Activated naive CD8-positive, alpha-beta T cell (primary cell): ENCODE measurements around the gene MTNR1A.
"Not testable (repeated sequence)": the region's sequence is repeated elsewhere in the genome, so short reads cannot be mapped to it uniquely, and the experiment has no call there.

Experiments
- H3K27ac Mint-ChIP-seq: one replicate; pipeline ENCODE4 v1.8.0; 2021; ENCODE audit warnings: mixed read lengths
- H3K27me3 Mint-ChIP-seq: one replicate; pipeline ENCODE4 v1.8.0; 2021; ENCODE audit warnings: mixed read lengths
- H3K36me3 Mint-ChIP-seq: one replicate; pipeline ENCODE4 v1.8.0; 2021; ENCODE audit warnings: mixed read lengths
- H3K4me1 Mint-ChIP-seq: one replicate; pipeline ENCODE4 v1.8.0; 2021; ENCODE audit warnings: low read depth, mixed read lengths
- H3K4me3 Mint-ChIP-seq: one replicate; pipeline ENCODE4 v1.8.0; 2021; ENCODE audit warnings: mild to moderate bottlenecking, mixed read lengths
- H3K9me3 Mint-ChIP-seq: one replicate; pipeline ENCODE4 v1.8.0; 2021; ENCODE audit warnings: low read depth, mixed read lengths

The MTNR1A gene

GRCh38 chr4:186543206-186543605 is 12.2 kb downstream of the MTNR1A start:
- no peaks in the 10 kb centered on the region for H3K27me3 Mint-ChIP-seq
- H3K36me3 Mint-ChIP-seq: no peaks in the 10 kb centered on the region
- H3K27ac Mint-ChIP-seq: no peak overlapping the region
- peaks cover 8% of the 10 kb centered on the region for H3K9me3 Mint-ChIP-seq
- no peaks in the 10 kb centered on the region for H3K4me1 Mint-ChIP-seq
- no peak overlapping the region for H3K4me3 Mint-ChIP-seq

- H3K4me3 Mint-ChIP-seq: no peak overlapping the region
- H3K4me1 Mint-ChIP-seq: no peaks in the 10 kb centered on the region
- no peak overlapping the region for H3K27ac Mint-ChIP-seq
- no peaks in the 10 kb centered on the region for H3K27me3 Mint-ChIP-seq
- H3K9me3 Mint-ChIP-seq: peaks cover 8% of the 10 kb centered on the region
- H3K36me3 Mint-ChIP-seq: no peaks in the 10 kb centered on the region
Observed at GRCh38 chr4:186541801-186542200, 13.6 kb downstream of the MTNR1A start.

- Mint-ChIP-seq H3K27ac (no peak overlapping the region), H3K4me1 (no peaks in the 10 kb centered on the region), H3K36me3 (no peaks in the 10 kb centered on the region), H3K4me3 (no peak overlapping the region), H3K27me3 (peaks cover 2% of the 10 kb centered on the region), H3K9me3 (peaks cover 5% of the 10 kb centered on the region)
Observed at GRCh38 chr4:186537843-186538521, 17.4 kb downstream of the MTNR1A start.

GRCh38 chr4:186536285-186536684 is 19.1 kb downstream of the MTNR1A start:
- Mint-ChIP-seq H3K4me1 (no peaks in the 10 kb centered on the region), H3K4me3 (no peak overlapping the region), H3K27me3 (peaks cover 2% of the 10 kb centered on the region), H3K27ac (no peak overlapping the region), H3K36me3 (no peaks in the 10 kb centered on the region), H3K9me3 (peaks cover 5% of the 10 kb centered on the region)

- peaks cover 2% of the 10 kb centered on the region for H3K27me3 Mint-ChIP-seq
- no peaks in the 10 kb centered on the region for H3K9me3 Mint-ChIP-seq
- H3K36me3 Mint-ChIP-seq: no peaks in the 10 kb centered on the region
- no peaks in the 10 kb centered on the region for H3K4me1 Mint-ChIP-seq
- H3K4me3 Mint-ChIP-seq: no peak overlapping the region
- H3K27ac Mint-ChIP-seq: no peak overlapping the region
Observed at GRCh38 chr4:186534056-186534455, 21.3 kb downstream of the MTNR1A start.

- not testable (repeated sequence) for H3K36me3 Mint-ChIP-seq, H3K27me3 Mint-ChIP-seq, H3K27ac Mint-ChIP-seq, H3K4me1 Mint-ChIP-seq, H3K9me3 Mint-ChIP-seq, H3K4me3 Mint-ChIP-seq
Observed at GRCh38 chr4:186523927-186524326, 31.4 kb downstream of the MTNR1A start.

GRCh38 chr4:186516287-186516686 is 39.1 kb downstream of the MTNR1A start:
- Mint-ChIP-seq H3K27ac (no peak overlapping the region), H3K9me3 (peaks cover 3% of the 10 kb centered on the region), H3K36me3 (no peaks in the 10 kb centered on the region), H3K4me1 (no peaks in the 10 kb centered on the region), H3K27me3 (no peaks in the 10 kb centered on the region), H3K4me3 (no peak overlapping the region)

GRCh38 chr4:186514271-186514950 is 41.0 kb downstream of the MTNR1A start:
- Mint-ChIP-seq H3K36me3 (no peaks in the 10 kb centered on the region), H3K4me3 (no peak overlapping the region), H3K27ac (no peak overlapping the region), H3K9me3 (no peaks in the 10 kb centered on the region), H3K27me3 (no peaks in the 10 kb centered on the region), H3K4me1 (no peaks in the 10 kb centered on the region)

- not testable (repeated sequence) for H3K4me3 Mint-ChIP-seq, H3K36me3 Mint-ChIP-seq, H3K4me1 Mint-ChIP-seq, H3K9me3 Mint-ChIP-seq, H3K27me3 Mint-ChIP-seq, H3K27ac Mint-ChIP-seq
Observed at GRCh38 chr4:186504771-186505170, 50.6 kb downstream of the MTNR1A start.

- no peaks in the 10 kb centered on the region for H3K36me3 Mint-ChIP-seq
- peaks cover 3% of the 10 kb centered on the region for H3K9me3 Mint-ChIP-seq
- no peak overlapping the region for H3K27ac Mint-ChIP-seq
- H3K4me3 Mint-ChIP-seq: no peak overlapping the region
- no peaks in the 10 kb centered on the region for H3K4me1 Mint-ChIP-seq
- no peaks in the 10 kb centered on the region for H3K27me3 Mint-ChIP-seq
Observed at GRCh38 chr4:186502231-186502630, 53.1 kb downstream of the MTNR1A start.

GRCh38 chr4:186501554-186501953 is 53.8 kb downstream of the MTNR1A start:
- Mint-ChIP-seq H3K4me1 (no peaks in the 10 kb centered on the region), H3K9me3 (peaks cover 3% of the 10 kb centered on the region), H3K36me3 (no peaks in the 10 kb centered on the region), H3K4me3 (no peak overlapping the region), H3K27me3 (no peaks in the 10 kb centered on the region), H3K27ac (no peak overlapping the region)

- Mint-ChIP-seq H3K27me3 (no peaks in the 10 kb centered on the region), H3K27ac (no peak overlapping the region), H3K9me3 (peaks cover 5% of the 10 kb centered on the region), H3K4me3 (no peak overlapping the region), H3K36me3 (no peaks in the 10 kb centered on the region), H3K4me1 (no peaks in the 10 kb centered on the region)
Observed at GRCh38 chr4:186500721-186501304, 54.6 kb downstream of the MTNR1A start.

- no peak overlapping the region for H3K27ac Mint-ChIP-seq
- no peaks in the 10 kb centered on the region for H3K36me3 Mint-ChIP-seq
- H3K4me3 Mint-ChIP-seq: no peak overlapping the region
- H3K27me3 Mint-ChIP-seq: no peaks in the 10 kb centered on the region
- H3K4me1 Mint-ChIP-seq: no peaks in the 10 kb centered on the region
- peaks cover 8% of the 10 kb centered on the region for H3K9me3 Mint-ChIP-seq
Observed at GRCh38 chr4:186499467-186499866, 55.9 kb downstream of the MTNR1A start.

GRCh38 chr4:186497043-186497442 is 58.3 kb downstream of the MTNR1A start:
- Mint-ChIP-seq H3K27me3 (no peaks in the 10 kb centered on the region), H3K4me3 (no peak overlapping the region), H3K9me3 (peaks cover 13% of the 10 kb centered on the region), H3K4me1 (no peaks in the 10 kb centered on the region), H3K36me3 (no peaks in the 10 kb centered on the region), H3K27ac (no peak overlapping the region)

GRCh38 chr4:186494496-186494895 is 60.9 kb downstream of the MTNR1A start:
- Mint-ChIP-seq H3K9me3 (peaks cover 28% of the 10 kb centered on the region), H3K27ac (no peak overlapping the region), H3K27me3 (peaks cover 1% of the 10 kb centered on the region), H3K4me1 (no peaks in the 10 kb centered on the region), H3K4me3 (no peak overlapping the region), H3K36me3 (no peaks in the 10 kb centered on the region)
